ENCODE data around the gene PKN3.
"Not testable (repeated sequence)": the region's sequence is repeated elsewhere in the genome, so short reads cannot be mapped to it uniquely, and the experiment has no call there.

PKN3 gene

DNA sequence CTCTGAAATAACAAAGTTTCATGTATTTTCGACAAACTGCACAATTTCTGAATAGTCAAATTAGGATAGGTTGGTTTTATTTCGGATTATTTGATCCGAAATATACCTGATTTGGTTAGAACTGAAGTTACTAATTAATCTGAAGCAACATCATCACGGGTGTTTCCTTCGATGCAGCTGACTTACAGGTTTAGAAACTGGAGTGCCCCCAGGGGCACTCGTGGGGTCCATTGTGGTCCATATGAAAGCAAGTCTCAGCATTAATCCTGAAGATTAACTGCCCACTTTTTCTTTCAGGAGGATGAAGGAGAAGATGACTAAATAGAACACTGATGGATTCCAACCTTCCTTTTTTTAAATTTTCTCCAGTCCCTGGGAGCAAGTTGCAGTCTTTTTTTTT is 8.0 kb upstream of the PKN3 start:
- DNase-seq: no peak

DNA sequence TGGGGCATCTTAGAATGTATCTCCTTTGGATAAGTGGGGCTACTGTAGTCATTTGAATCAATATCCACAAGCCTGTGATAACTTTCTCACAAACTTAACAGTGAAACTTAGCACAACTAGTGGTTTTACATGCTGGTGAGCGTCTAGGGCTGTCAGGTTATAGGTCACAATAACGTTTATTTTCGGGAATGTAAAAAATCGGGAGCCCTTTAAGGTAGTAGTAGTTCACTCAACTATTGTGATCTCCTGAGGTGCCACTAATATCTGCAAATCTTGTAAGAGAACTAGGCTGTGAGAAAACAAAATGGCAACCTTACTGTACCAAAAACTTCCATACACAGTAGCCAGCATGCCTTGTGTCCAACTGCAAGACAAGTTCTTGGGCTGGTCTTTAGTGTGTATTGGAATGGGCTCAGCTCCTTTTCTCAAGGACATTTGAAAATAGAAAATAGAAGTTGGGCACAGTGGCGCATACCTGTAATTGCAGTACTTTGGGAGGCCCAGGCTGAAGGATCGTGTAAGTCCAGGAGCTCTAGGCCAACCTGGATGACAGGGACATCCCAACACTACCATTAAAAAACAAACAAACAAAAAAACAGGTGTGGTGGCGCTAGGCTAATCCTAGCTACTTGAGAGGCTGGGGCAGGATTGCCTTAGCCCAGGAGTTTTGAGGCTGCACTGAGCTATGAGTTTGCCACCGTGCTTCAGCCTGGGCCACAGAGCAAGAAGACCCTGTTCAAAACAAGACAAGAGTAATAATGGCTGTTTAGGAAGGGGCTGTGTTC is 5.2 kb upstream of the PKN3 start:
- DNase-seq: no peak

DNA sequence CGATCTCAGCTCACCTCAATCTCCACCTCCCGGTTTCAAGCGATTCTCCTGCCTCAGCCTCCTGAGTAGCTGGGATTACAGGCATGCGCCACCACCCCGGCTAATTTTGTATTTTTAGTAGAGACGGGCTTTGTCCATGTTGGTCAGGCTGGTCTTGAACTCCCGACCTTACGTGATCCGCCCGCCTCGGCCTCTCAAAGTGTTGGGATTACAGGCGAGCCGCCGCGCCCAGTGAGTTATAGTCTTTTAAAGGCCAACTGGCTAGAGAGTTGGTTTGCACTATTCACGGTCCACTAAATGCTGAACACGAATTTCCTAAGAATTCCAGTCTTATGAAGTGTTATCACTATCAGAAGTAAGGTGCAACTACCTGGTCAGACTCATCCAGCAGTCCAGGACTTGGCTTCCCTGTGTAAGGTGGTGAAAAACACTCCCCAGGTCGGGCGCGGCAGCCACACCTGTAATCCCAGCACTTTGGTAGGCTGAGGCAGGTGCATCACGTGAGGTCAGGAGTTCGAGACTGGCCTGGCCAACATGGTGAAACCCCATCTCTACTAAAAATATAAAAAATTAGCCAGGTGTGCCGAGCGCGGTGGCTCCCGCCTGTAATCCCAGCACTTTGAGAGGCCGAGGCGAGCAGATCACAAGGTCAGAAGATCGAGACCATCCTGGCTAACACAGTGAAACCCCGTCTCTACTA is 3.1 kb upstream of the PKN3 start:
- DNase-seq: not testable (repeated sequence)

DNA sequence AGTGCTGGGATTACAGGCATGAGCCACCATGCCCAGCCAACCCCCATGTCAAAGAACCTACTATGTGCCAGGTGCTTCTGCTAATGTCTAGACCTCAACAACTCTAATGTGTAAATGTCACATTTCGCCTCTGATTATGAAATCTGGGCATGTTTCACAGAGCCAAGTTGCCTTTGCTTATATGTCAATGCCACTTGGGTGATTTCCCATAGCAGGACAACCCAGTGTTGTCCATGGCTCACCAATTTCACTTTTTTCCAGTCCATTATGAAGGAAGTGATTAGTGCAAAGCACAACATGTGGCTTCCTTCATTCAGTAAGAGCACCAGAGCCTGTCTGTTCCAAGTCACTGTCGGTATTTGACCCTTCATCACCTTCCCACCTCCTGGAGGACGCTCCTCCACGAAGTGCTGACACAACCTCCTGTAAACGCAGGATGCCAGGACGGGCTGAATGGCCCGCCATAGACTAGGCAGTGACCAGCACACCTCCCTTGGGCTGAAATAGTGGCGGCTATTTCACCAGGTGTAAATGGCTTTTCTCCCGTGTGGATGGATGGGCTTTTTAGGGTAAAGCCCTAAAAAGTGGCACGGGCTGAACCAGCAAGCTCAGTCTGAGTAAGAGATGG is 962 bp upstream of the PKN3 start:
- no peak for DNase-seq

DNA sequence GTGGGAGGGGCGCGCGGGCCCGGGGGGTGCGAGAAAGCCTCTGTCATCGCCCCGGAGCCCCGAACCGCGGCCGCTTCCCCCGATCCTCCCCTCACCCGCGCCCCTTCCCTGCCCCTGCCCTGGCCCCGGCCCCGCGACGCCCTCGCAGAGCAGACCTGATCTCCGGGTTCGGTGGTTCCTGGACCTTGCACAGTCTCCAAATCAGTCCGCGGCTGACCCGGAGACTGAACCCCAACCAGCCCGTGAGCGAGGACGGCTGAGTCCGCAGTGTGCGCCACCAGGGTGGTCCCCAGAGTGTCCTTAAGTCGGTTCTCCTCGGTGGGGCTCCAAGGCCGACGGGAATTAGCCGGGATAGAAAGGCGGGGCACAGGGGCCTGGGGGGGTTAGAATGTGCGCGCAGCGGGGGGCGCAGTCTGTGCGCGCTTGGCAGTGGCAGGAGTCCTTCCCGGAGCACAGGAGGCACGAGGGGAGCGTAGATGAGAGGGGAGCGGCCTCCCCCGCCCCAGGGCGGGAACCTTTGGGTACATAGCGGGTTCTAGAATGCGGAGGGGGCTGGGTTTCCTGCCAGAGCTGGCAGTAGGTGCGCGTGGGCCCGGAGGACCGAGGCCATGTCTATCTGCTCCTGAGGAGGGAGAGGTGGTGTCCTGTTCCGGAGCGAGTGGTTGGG is 779 bp downstream of the PKN3 start:
- DNase-seq: no peak

DNA sequence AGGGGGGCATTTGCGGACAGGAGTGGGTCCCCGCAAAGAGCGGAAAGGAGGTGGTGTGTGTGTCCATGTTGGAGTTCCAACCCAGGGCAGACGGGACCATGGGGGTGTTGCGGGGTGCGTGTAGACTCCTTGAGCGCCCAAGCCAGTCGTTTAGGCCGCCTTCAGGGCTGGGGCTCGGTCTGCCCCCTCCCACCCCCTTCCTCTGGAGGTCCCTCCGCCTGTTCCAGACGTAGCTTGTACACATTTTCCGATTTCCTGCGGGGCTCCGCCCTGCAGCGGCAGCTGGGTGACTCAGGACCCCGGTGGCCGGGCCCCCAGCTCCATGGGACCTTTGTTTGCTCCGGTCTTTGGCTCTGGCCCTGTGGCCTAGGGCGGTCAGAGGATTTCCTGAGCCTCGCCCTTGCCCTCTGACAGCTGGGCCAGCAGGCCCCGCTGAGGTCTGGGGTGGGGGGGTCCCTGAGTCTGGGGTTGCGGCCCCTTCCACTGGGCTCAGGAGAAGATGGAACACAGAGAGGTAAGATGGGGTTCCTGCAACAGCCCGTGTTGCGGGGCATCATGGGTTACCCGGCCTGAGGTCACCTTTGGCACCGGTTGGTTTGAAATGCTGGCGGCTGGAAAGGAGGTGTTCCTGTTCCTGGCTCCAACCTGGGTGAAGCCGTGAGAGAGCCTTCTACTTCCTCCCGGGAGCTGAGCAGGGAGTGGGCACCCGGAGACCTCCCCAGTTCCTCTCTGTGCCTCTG is 1.5 kb downstream of the PKN3 start:
- no peak for DNase-seq

DNA sequence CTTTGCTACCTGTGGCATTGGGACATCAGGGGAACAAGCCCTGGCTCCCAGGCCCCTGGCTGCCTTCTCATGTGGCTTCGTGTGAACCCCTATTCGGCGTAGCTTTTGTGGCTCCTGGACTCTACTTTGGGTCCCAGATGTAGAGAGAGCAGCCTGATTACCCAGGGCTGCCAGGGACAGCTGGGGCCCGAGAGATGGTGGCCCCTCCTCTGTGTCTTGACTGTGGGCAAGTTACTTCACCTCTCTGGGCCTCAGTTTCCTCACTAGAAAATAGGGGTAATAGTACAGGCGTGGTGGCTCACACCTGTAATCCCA is 2.0 kb downstream of the PKN3 start:
- no peak for DNase-seq

DNA sequence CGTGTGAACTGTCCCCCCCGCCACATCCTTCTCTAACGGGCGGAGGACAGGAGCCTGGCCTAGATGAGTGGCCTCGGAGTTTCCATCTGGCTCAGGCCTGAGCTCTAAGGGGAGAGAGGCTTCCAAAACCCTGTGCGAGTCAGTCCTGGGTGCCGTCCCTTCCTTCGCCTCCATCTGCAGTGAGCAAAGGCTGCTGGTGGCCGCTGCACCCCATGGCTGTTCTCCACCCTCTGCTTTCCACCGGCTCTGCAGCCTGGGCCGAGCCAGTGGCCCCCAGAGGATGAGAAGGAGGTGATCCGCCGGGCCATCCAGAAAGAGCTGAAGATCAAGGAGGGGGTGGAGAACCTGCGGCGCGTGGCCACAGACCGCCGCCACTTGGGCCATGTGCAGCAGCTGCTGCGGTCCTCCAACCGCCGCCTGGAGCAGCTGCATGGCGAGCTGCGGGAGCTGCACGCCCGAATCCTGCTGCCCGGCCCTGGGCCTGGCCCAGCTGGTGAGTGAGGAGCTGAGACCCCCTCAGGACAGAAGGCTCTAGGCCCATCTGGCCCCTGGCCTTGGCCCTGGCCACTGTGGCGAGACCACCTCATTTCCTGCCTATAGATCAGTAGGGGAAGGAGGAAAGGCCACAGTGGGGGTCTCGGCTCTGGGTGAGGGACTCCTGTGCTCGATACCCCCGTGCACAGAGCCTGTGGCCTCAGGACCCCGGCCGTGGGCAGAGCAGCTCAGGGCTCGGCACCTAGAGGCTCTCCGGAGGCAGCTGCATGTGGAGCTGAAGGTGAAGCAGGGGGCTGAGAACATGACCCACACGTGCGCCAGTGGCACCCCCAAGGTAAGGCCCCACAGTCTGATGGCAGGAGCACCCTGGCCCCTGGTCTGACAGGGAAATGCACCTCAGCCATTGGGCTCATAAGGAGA is 3.0 kb downstream of the PKN3 start:
- no peak for DNase-seq

DNA sequence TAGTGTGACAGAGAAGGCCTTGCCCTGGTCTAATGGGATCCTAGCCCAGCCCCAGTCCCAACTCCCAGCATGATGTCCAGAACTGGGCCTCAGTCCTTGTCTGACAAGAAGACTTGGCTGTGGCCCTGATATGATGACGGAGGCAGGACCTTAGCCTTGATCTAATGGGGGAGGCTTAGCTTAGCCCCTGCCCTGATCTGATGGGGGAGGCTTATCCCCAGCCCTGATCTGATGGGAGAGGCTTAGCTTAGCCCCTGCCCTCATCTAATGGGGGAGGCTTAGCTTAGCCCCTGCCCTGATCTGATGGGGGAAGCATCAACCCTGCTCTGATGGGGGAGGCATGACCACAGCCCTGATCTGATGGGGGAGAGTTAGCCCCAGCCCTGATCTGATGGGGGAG is 3.7 kb downstream of the PKN3 start:
- DNase-seq: no peak

DNA sequence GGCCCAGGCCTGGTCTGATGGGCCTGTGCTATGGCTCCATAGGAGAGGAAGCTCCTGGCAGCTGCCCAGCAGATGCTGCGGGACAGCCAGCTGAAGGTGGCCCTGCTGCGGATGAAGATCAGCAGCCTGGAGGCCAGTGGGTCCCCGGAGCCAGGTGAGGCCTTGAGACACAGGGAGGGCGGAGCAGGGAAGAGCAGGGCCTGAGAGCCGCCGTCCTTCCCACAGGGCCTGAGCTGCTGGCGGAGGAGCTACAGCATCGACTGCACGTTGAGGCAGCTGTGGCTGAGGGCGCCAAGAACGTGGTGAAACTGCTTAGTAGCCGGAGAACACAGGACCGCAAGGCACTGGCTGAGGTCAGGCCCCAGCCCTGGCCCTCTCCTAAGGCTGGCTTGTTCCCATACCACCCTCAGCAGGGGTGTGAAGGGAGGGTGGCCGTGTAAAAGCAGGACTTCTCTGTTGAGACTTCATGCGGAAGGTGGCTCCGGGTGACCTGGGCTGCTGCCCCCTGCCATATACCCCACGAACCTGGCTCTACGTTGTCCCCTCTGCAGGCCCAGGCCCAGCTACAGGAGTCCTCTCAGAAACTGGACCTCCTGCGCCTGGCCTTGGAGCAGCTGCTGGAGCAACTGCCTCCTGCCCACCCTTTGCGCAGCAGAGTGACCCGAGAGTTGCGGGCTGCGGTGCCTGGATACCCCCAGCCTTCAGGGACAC is 4.5 kb downstream of the PKN3 start:
- DNase-seq: no peak

DNA sequence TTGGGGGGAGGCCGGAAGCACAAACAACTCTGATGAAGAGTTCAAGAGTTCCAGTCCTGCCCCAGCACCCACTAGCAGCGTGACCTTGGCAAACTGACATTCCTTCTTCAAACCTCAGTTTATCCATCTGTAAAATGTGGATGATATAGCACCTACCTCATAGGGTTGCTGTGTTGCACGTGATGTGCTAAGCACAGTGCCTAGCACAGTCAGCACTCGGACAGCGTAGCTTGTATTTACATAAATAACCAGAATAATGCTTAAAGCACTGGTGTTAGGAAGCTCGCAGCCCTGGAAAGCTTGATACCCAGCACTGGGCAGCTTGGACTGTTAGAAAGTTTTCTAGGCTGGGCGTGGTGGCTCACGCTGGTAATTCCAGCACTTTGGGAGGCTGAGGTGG is 5.1 kb downstream of the PKN3 start:
- no peak for DNase-seq

DNA sequence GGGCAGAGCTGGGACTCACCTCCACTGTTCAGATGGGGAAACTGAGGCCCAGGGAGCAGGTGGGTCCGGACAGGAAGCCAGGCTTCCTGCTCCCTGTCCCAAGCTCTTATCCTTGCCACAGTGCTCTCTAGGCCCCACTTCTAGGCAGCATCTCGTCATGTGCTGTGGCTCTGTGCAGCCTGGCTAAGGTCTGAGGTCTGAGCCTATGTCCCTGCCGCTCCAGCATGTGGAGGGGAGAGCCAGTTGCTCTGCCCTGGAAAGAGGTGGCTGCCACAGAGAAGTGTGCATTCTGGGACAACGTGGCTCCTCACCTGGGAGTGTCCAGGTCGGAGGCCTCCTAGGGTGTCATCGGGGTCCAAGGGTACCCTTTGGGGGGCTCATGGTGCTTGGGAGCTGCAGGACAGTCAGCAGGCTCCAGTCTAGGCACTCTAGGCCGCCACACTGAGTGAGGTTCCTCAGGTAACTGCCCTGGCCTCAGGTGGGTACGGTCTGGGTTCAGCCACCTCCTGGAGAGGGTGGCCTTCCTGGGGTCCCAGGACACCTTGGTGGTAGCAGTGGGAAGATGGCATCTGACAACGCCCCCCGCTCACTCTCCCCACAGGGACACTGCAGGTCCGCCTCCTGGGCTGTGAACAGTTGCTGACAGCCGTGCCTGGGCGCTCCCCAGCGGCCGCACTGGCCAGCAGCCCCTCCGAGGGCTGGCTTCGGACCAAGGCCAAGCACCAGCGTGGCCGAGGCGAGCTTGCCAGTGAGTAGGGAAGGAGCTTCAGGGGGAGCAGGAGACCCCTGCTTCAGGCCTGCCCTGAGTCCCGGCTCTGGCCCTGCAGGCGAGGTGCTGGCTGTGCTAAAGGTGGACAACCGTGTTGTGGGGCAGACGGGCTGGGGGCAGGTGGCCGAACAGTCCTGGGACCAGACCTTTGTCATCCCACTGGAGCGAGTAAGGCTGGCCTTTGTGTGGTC is 10.4 kb downstream of the PKN3 start:
- DNase-seq: no peak

DNA sequence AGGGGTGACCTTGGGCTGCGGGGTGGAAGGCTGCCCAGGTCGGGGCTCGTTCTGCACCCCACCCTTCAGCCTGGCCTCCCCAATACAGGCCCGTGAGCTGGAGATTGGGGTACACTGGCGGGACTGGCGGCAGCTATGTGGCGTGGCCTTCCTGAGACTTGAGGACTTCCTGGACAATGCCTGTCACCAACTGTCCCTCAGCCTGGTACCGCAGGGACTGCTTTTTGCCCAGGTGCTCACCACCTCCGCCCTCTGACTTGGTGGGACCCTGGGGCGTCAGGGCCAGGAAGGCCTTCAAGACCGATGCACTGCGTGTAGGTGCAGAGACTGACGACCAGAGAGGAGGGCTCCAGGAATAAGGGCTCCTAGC is 11.1 kb downstream of the PKN3 start:
- DNase-seq: no peak

DNA sequence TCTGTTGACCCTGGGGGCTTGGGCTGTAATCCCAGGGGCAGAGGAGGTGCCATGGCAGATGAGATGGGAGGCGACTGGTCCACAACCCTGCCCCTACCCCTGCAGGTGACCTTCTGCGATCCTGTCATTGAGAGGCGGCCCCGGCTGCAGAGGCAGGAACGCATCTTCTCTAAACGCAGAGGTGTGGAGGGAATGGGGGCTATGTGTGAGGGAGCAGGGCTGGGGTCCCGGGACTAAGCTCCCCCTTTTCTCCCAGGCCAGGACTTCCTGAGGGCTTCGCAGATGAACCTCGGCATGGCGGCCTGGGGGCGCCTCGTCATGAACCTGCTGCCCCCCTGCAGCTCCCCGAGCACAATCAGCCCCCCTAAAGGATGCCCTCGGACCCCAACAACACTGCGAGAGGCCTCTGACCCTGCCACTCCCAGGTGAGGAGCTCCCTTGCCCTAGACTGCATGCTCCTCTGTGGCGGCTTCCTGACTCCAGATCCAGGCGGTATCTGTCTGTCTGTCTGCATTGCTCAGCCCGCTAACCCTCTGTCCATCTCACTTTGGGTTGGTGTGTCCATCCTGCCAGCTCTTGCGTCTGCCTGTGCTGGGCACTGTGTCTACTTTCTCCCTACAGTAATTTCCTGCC is 11.8 kb downstream of the PKN3 start:
- DNase-seq: no peak

DNA sequence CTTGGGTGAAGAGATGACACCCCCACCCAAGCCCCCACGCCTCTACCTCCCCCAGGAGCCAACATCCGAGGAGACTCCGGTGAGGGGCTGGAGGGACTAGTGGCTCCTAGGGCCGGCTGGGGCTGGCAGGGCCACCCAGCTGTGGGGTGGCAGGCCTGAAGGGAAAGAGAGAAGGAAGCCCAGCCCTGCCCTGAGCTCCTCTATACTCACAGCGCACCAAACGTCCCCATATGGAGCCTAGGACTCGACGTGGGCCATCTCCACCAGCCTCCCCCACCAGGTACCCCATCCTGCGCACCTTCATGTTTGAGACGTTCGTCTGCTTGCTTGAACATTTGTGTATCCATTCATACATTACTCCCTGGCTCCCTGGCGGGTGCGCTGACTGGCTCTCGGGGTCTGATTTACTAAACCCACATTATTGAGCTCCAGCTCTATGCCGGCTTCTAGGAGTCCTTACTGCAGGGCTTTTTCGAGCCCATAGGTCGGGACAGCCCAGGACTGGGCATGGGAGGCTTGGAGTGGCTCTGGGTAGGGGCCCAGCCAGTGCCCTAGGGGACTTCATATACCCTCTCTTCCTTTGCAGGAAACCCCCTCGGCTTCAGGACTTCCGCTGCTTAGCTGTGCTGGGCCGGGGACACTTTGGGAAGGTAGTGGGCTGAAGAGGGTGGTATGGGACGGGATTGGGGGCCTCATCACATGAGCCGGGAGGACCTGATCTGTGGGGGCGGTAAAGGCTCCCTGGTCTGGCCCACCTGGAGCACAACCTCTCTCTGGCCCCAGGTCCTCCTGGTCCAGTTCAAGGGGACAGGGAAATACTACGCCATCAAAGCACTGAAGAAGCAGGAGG is 12.5 kb downstream of the PKN3 start:
- no peak for DNase-seq

DNA sequence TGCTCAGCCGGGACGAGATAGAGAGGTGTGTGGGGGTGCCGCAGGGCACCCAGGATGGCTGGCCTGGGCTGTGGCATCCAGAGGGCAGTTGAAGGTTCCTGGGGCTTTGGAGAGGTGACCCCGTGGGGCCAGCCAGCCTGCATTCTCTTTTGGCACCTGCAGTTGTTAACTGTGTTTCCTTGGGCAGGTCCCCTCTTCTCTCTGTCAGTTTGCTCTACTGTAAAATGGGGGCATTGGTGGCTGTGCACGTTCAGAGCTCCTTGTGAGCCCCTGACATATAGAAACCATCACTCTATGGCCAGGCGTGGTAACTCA is 13.1 kb downstream of the PKN3 start:
- no peak for DNase-seq

DNA sequence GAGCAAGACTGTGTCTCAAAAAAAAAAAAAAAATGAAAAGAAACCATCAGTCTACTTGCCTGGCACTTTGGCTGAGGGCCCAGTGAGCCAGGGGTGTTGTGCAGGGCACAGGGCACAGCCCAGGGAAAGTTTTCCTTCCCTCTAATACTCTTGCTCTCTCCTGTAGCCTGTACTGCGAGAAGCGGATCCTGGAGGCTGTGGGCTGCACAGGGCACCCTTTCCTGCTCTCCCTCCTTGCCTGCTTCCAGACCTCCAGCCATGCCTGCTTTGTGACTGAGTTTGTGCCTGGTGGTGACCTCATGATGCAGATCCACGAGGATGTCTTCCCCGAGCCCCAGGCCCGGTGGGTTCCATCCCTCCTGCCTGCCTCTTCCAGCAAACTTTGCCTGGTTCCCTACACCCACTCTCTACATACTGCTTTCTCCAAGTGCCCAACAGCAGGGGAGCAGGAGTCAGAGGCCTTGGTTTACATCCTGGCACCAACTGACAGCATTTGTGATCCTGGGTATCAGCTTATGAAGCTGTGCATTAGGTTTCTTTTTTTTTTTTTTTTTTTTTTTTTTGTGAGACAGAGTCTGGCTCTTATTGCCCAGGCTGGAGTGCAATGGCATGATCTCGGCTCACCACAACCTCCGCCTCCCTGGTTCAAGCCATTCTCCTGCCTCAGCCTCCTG is 14.4 kb downstream of the PKN3 start:
- DNase-seq: no peak

DNA sequence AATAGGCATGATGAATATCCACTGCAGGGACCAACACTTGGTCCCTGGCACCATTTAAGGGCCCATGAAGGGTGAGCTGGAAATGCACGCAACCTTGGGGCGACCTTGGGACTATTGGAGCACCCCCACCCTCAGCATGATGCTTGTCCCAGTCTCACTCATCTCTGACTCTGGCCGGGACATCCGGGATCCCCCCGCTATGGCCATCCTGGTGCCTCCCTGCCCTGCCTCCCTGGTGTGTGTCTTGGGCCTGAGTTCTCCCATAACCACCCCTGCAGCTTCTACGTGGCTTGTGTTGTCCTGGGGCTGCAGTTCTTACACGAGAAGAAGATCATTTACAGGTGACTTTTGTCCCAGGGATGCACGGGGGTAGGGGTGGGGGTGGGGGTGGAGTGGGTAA is 15.7 kb downstream of the PKN3 start:
- no peak for DNase-seq

Measured in midbrain (tissue), 1 donor.